OCI-LY3 (cell line): ENCODE results near the gene NOP9.

Experiments used
- H2AFZ ChIP-seq: fragments of 200-600, 300-600 bp; shearing (Covaris generic); 2 replicates; pipeline ENCODE4 v1.6.0; 2014; ENCODE audit warnings: antibody characterized with exemption, low read depth, low read length
- H3K27ac ChIP-seq: fragments of 200-600, 300-600 bp; sonication (generic); 2 replicates; pipeline ENCODE4 v1.5.1; 2014; ENCODE audit warnings: mild to moderate bottlenecking, low read length, moderate library complexity, mixed read lengths
- H3K27me3 ChIP-seq: fragments of 200-600, 300-600 bp; sonication (generic); 2 replicates; pipeline ENCODE4 v1.6.1; 2014; ENCODE audit warnings: low read depth, low read length, mixed read lengths
- H3K36me3 ChIP-seq: fragments of 200-600, 300-600 bp; sonication (generic); replicated peaks from 2 replicates; pipeline ENCODE3; 2014; ENCODE audit warnings: low read depth, low read length, mixed read lengths
- H3K4me1 ChIP-seq: fragments of 300-600, 200-600 bp; sonication (generic); 2 replicates; pipeline ENCODE4 v1.6.1; 2014; ENCODE audit warnings: low read length, mixed read lengths
- H3K4me2 ChIP-seq: fragments of 200-600, 300-600 bp; sonication (generic); 2 replicates; pipeline ENCODE4 v1.6.1; 2014; ENCODE audit warnings: low read length, mixed read lengths
- H3K4me3 ChIP-seq: fragments of 300-600, 200-600 bp; sonication (generic); 2 replicates; pipeline ENCODE4 v1.5.1; 2014; ENCODE audit warnings: antibody characterized with exemption, mild to moderate bottlenecking, low read length, moderate library complexity
- H3K79me2 ChIP-seq: fragments of 300-600, 200-600 bp; shearing (Covaris generic); 2 replicates; pipeline ENCODE4 v1.6.1; 2014; ENCODE audit warnings: mild to moderate bottlenecking, low read length, mixed read lengths
- H3K9ac ChIP-seq: fragments of 300-600, 200-600 bp; shearing (Covaris generic); 2 replicates; pipeline ENCODE4 v1.6.0; 2014; ENCODE audit warnings: mild to moderate bottlenecking, low read length, moderate library complexity
- H3K9me3 ChIP-seq: fragments of 200-600, 300-600 bp; shearing (Covaris generic); 2 replicates; pipeline ENCODE4 v1.6.1; 2014; ENCODE audit warnings: low read length, mixed read lengths; ENCODE audit not compliant: insufficient read depth
- H4K20me1 ChIP-seq: fragments of 200-600, 300-600 bp; sonication (generic); 2 replicates; pipeline ENCODE4 v1.6.1; 2016; ENCODE audit warnings: low read length, mixed read lengths; ENCODE audit not compliant: insufficient read depth
- EZH2phosphoT487 ChIP-seq: fragments of 200-600 bp; shearing (Covaris generic); IDR thresholded peaks from 2 replicates; pipeline ENCODE4 v1.6.1; 2018; ENCODE audit warnings: antibody characterized with exemption, mixed run types, low read depth
- TF ChIP-seq, protein P1 (sequence below): fragments of 200-600, 300-600 bp; sonication (generic); IDR thresholded peaks from 2 replicates; pipeline ENCODE4 v1.5.1; 2014; ENCODE audit warnings: antibody characterized with exemption, low read length, low read depth

Gene NOP9

DNA sequence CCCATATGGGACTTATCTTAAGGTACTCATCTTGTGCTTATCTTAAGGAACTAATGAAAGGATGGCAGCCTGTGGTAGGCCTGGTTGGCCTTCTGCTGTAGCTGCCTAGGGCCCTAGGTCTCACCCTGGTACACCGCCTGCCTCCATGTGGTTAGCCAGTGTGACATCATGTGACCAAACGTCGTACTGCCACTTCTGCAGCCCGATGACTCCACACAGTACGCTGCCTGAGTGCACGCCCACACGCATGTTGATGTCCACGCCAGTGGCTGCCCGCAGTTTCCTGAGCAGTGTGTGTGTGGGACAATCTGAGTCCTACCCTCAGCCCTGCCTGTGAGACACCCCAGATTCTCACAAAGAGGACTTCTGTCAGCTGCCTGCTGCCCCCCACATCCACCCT lies 30.1 kb downstream of the NOP9 start:
- Histone ChIP-seq H3K27me3 (peaks cover 15% of the 10 kb centered on the region), H3K9me3 (no peaks in the 10 kb centered on the region), H3K79me2 (no peaks in the 10 kb centered on the region), H3K36me3 (no peaks in the 10 kb centered on the region), H3K27ac (no peak overlapping the region), H3K4me1 (peaks cover 19% of the 10 kb centered on the region), H4K20me1 (no peaks in the 10 kb centered on the region), H3K4me3 (no peak overlapping the region), H3K9ac (no peak overlapping the region), H2AFZ (no peak overlapping the region), H3K4me2 (no peak overlapping the region)
- TF ChIP-seq EZH2phosphoT487, result no peak
- TF ChIP-seq, protein P1, sequence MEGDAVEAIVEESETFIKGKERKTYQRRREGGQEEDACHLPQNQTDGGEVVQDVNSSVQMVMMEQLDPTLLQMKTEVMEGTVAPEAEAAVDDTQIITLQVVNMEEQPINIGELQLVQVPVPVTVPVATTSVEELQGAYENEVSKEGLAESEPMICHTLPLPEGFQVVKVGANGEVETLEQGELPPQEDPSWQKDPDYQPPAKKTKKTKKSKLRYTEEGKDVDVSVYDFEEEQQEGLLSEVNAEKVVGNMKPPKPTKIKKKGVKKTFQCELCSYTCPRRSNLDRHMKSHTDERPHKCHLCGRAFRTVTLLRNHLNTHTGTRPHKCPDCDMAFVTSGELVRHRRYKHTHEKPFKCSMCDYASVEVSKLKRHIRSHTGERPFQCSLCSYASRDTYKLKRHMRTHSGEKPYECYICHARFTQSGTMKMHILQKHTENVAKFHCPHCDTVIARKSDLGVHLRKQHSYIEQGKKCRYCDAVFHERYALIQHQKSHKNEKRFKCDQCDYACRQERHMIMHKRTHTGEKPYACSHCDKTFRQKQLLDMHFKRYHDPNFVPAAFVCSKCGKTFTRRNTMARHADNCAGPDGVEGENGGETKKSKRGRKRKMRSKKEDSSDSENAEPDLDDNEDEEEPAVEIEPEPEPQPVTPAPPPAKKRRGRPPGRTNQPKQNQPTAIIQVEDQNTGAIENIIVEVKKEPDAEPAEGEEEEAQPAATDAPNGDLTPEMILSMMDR, result no peak

DNA sequence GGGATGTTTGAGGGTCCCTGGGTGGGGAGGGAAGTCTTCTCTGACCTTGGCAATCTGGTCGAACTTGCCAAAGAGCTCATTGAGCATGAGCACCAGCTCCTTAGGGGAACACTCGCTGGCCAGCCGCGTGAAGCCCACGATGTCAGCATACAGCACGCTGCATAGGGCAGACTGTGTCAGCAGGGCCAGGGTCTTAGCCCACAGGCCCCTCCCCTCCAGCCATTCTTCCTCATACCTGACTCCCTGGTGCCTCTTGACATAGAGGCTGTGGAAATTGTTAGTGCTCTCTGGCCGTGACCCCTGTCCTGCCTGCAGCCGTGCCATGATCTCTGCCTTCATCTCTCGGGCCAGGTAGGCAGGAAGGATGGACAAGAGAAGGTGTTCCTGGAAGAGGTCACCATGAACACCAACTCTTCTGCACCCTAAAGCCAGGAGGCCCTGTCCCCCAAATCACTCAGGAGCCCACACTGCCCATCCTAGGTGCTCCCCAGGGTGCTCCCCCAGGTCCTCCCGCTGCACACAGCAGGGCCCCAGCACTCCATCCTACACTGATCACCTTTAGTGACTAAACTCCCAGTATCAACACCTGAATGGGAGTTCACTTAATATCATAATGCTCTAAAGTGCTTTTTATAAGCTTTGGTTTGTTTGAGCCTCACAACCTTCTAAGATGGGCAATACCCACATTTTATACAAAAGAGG lies 31.5 kb downstream of the NOP9 start:
- Histone ChIP-seq H3K4me3 (no peak overlapping the region), H3K9ac (no peak overlapping the region), H3K36me3 (no peaks in the 10 kb centered on the region), H3K79me2 (no peaks in the 10 kb centered on the region), H4K20me1 (no peaks in the 10 kb centered on the region), H2AFZ (peak overlapping the region; percentile 41; the same call in 1 of the 2 replicates), H3K4me2 (no peak overlapping the region; the same call in 1 of the 2 replicates), H3K27ac (no peak overlapping the region), H3K4me1 (peaks cover 19% of the 10 kb centered on the region), H3K9me3 (no peaks in the 10 kb centered on the region), H3K27me3 (peaks cover 21% of the 10 kb centered on the region)
- no peak for TF ChIP-seq EZH2phosphoT487
- TF ChIP-seq, protein P1, result no peak

DNA sequence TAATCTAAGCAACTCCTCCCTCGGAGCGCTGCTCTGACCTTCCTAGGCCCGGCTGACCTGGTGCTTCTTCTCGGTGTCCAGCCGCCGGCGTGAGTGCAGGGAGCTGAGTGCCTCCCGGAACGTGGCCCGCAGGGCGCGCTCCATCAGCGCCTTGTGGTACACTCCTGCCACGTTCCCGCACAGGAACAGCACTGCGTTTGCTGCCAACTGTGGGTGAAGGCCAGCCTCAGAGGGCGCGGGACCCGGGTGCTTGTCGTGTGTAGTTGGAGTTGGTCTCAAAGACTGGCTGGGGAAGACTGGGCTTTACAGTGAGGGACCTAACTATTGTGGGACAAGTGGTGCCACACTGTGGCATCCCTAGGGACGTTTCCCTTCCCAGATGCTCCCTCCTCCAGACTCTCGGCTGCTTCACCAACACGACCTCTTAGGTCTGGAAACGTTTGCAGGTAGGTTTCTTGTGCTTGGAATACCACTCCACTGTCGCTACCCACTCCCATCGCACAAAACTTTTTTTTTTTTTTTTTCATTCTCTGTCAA lies 32.1 kb downstream of the NOP9 start:
- no peaks in the 10 kb centered on the region for H3K79me2 ChIP-seq
- no peak overlapping the region for H3K27ac ChIP-seq
- no peak overlapping the region for H3K9ac ChIP-seq
- TF ChIP-seq, protein P1, result no peak
- no peak for TF ChIP-seq EZH2phosphoT487
- H4K20me1 ChIP-seq, result no peaks in the 10 kb centered on the region
- H2AFZ ChIP-seq, result peak overlapping the region; percentile 41
- peaks cover 19% of the 10 kb centered on the region for H3K4me1 ChIP-seq
- H3K4me2 ChIP-seq, result peak overlapping the region; percentile 73
- peaks cover 23% of the 10 kb centered on the region for H3K27me3 ChIP-seq
- H3K4me3 ChIP-seq, result peak overlapping the region; percentile 58
- H3K36me3 ChIP-seq, result no peaks in the 10 kb centered on the region
- H3K9me3 ChIP-seq, result no peaks in the 10 kb centered on the region

DNA sequence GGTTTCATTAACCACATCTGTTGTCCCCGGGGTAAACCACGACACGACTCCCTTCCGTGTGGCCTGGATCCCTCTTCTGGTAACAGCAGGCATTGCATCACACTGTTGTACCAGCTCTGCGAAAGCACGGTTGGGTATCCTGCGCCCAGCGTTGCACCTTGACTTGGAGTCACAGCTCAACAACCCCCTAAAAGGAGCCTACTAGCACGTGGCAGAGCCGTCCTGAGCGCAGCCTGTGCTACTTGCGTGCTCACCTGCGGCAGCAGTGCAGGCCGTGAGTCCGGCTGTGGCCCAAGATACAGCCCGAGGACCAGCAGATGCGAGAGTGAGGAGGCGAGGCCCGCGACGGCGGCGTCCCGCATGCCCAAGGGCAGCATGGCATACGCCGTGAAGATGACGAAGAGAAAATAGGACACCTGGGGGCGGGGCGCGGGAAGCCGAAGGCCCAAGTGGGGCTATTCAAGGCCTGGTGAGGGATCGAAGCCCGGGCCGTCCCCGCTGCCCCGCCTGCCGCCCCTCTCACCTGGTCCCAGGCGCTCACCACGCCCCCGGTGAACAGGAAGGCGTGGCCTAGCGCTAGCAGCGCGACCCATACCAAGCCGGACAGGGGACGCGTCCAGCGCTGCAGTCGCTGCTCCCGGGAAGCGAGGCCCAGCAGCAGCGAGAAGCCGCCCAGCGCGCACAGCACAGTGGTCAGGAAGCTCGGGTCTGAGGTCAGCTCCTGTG lies 32.8 kb downstream of the NOP9 start:
- H2AFZ ChIP-seq, result peak overlapping the region; percentile 41
- peak overlapping the region; percentile 73 for H3K4me2 ChIP-seq
- peak overlapping the region; percentile 58 for H3K4me3 ChIP-seq
- H3K79me2 ChIP-seq, result no peaks in the 10 kb centered on the region
- no peaks in the 10 kb centered on the region for H3K9me3 ChIP-seq
- no peaks in the 10 kb centered on the region for H4K20me1 ChIP-seq
- peaks cover 26% of the 10 kb centered on the region for H3K27me3 ChIP-seq
- TF ChIP-seq, protein P1, result peak; percentile 66
- TF ChIP-seq EZH2phosphoT487, result no peak
- no peak overlapping the region for H3K9ac ChIP-seq
- no peak overlapping the region for H3K27ac ChIP-seq
- H3K36me3 ChIP-seq, result no peaks in the 10 kb centered on the region
- peaks cover 19% of the 10 kb centered on the region for H3K4me1 ChIP-seq
